Activated T-cell treated with anti-CD3 and anti-CD28 coated beads, Interleukin-2, amount 50 U/mL, for 1 hour (primary cell): ENCODE results near the gene ELN.

Experiments used
- DNase-seq: peaks from one replicate; pipeline ENCODE4 v3.0.0-alpha.2; 2020

The ELN gene

DNA sequence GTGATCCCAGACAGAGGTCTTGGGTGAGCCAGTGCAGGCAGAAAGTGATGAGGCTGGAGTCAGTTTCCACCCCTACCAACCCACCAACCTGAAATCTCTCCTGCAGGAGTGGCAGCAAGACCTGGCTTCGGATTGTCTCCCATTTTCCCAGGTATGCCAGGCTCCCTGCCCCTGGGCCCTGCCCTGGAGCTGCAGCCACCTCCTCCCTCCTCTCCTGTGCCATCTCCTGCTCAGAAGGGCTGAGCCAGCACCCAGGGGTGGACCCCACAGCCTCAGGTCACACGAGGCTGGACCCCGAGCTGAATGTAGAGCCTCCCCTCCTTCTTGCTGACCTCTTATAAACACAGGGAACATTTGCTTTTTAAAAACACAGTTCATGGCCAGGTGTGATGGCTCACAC, 38.7 kb downstream of the ELN start:
- no peak for DNase-seq

- no peak for DNase-seq
These were observed 40.6 kb downstream of the ELN start for GRCh38 chr7:74068378-74069085.

- DNase-seq, result no peak
These were observed 41.1 kb downstream of the ELN start for GRCh38 chr7:74069086-74069541.

DNA sequence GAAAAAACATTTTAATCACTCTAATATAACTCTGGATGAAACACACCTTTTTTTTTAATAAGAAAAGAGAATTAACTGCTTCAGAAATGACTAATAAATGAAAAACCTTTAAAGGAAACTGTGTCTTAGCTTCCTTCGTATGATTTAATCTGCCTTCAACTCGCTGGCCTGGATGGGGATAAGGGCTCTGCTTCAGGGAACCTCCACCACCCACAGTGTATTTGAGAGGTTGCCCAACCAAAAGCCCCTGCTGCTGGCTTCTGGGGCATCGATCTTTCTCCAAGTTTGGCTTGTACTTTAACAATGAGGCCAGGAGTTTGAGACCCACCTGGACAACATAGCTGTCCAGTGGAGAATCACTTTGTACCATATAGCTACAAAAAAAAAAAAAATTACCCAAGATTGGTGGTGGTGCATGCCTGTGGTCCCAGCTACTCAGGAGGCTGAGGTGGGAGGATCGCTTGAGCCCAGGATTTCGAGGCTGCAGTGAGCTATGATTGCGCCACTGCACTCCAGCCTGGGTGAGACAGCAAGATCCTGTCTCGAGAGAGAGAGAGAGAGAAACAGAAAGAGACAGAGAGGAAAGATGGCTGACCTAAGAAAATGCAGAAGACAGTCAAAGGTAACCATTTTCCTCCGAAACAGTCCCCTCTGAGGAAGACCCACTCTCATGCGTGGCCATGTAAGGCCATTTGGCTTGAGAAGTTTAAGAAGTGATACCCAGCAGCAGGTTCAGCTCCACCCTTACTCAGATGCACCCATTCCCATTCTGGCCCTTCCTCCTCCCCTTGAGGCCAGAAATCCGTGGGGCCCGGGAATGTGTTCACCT, 42.0 kb downstream of the ELN start:
- DNase-seq, result no peak

- no peak for DNase-seq
These were observed 42.6 kb downstream of the ELN start for GRCh38 chr7:74070619-74070921.

DNA sequence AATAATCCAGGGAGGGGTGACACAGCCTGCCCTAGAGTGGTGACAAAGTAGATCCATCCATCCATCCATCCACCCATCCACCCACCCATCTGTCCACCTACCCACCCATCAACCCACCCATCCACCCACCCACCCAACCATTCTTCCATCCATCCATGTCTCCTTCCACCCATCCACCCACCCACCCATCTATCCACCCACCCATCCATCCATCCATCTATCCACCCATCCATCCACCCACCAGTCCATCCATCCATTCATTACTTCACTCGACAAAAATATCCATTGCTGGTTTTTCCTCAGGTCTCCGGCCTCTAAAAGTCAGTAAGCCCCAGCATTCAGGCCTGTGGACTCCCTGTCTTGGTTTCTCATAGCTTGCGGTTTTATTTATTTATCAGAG, 43.1 kb downstream of the ELN start:
- DNase-seq, result no peak

DNA sequence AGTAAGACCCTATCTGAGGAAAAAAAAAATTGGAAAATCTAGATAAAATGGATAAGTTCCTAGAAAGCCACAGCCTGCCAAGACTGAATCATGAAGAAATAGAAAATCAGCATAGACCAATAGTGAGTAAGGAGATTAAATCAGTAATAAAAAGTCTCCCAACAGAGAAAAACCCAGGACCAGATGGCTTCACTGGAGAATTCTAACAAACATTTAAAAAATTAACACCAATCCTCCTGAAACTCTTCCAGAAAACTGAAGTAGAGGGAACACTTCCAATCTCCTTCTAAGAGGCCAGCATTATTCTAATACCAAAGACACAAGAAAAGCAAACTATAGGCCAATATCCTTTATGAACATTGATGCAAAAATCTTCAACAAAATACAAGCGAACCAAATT, 46.8 kb downstream of the ELN start:
- no peak for DNase-seq

- DNase-seq, result no peak
These were observed 50.5 kb downstream of the ELN start for GRCh38 chr7:74078461-74078860.

GRCh38 chr7:74082770-74083116, 54.8 kb downstream of the ELN start:
- DNase-seq, result no peak

DNA sequence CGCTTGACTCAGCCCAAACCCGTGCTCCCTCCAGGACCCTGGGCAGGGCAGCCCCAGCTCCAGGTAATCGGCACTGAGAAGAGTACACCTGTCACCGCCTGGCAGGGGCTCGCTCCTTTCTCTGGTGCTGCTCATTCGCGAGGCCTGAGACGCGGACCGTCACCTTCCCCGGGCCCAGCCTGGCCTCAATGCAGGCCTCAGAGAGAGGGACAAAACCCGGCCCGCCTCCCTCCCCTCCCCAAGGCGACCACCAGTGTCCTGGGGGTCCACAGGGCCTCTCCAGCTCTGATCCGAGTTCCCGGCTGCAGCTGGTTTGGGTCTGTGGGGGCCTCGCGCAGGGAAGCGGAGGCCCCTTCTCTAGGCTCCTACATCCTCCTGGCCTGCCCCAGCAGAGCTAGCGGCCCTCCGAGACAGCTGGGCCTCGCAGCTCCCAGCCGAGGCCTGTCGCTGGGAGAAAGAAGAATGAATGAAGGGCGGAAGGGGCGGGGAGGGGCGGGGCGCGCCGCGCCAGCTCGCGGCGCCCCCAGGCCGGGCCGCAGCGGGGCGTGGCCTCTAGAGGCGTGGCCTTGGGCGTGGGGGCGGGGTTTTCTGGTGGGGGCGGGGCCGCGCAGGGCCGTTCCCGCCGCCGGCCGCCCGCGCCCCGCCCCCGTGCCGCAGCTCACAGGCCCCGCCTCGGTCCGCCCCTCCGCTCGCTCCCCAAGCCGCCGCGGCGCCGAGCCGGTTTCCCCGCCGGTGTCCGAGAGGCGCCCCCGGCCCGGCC, 55.3 kb downstream of the ELN start, which contains the start of gene LIMK1:
LIMK1 (plus strand) TSS at position 688 of the 760 bp plus-strand sequence. CDS start 187 bp downstream, outside the sequence.
- DNase-seq, result peak; percentile 90

- DNase-seq, result peak; percentile 28
These were observed 56.2 kb downstream of the ELN start for GRCh38 chr7:74083928-74084721.

- DNase-seq, result no peak
These were observed 57.0 kb downstream of the ELN start for GRCh38 chr7:74084722-74085578.

GRCh38 chr7:74087791-74088453, 59.9 kb downstream of the ELN start:
- DNase-seq, result no peak

DNA sequence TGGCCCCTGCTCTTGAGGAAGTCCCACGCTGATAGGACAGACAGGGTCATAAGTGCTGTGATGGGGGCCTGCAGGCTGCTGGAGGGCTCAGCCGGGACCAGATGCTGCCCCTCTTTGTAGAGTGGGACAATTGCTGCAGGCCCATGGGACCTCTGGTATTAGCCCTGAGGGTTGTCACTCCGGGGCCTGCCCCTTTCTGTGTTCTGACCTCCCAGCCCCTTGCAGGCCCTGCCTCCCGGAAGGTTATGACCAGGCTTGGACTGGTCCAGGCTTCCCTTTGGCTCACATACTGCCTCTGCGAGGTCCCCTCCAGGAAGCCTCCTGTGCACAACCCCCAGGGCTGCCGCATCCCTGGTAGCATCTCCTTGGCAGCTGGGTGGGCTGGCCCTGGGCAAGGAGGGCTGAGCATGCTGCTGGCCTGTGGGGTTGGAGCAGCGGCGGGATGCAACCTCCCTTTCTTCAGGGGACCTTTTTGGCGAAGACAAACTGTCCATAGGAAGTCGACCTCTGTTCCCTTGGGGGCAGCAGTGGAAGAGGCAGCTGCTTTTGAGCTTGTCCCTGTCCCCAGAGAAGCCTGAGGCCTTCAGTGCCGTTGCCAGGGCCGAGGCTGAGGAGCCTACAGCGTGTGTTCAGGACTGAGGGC, 64.5 kb downstream of the ELN start:
- DNase-seq, result no peak

- DNase-seq, result no peak
These were observed 65.0 kb downstream of the ELN start for GRCh38 chr7:74092964-74093471.

GRCh38 chr7:74093671-74094223, 65.8 kb downstream of the ELN start:
- no peak for DNase-seq

GRCh38 chr7:74094224-74095101, 66.5 kb downstream of the ELN start:
- peak; percentile 71 for DNase-seq

- DNase-seq, result no peak
These were observed 67.2 kb downstream of the ELN start for GRCh38 chr7:74095135-74095534.
